Bronchial epithelial cell (primary cell): ENCODE data around the gene LRCH3. TPM values are rescaled to one million over a fixed set of nuclear protein-coding genes. Genes with fewer than 3 reads are reported as not detected.

Source experiments
- DNase-seq: peaks from one replicate; pipeline ENCODE4 v3.0.0-alpha.2; 2010; ENCODE audit warnings: low read depth
- FAIRE-seq: peaks from 2 replicates; lab custom pipeline; 2011; peaks lifted over from hg19 to GRCh38; lab: Jason Lieb, UNC
- H3K27me3 ChIP-seq: 2 replicates; pipeline ENCODE4 v1.5.1; 2011; ENCODE audit warnings: low read length; ENCODE audit not compliant: control insufficient read depth, insufficient read depth
- H3K36me3 ChIP-seq: 2 replicates; pipeline ENCODE4 v1.5.1; 2011; ENCODE audit warnings: low read length; ENCODE audit not compliant: control insufficient read depth, insufficient read depth
- H3K4me3 ChIP-seq: 2 replicates; pipeline ENCODE4 v1.5.1; 2011; ENCODE audit warnings: mild to moderate bottlenecking, low read depth, low read length, control low read depth
- CTCF ChIP-seq: IDR thresholded peaks from 2 replicates; pipeline ENCODE4 v1.5.1; 2011; ENCODE audit warnings: mild to moderate bottlenecking, moderate library complexity, low read length, control low read depth, inconsistent platforms; ENCODE audit not compliant: insufficient read depth, severe bottlenecking
- total RNA-seq: library from RNA; depleted of rRNA; stranded (reverse); fragments of >200 nt; gene quantifications from 2 replicates; pipeline ENCODE4 v1.2.1, GENCODE V29; 2014

LRCH3 gene
- total RNA-seq, 1 donor from 2014 or later: 25.5 TPM

DNA sequence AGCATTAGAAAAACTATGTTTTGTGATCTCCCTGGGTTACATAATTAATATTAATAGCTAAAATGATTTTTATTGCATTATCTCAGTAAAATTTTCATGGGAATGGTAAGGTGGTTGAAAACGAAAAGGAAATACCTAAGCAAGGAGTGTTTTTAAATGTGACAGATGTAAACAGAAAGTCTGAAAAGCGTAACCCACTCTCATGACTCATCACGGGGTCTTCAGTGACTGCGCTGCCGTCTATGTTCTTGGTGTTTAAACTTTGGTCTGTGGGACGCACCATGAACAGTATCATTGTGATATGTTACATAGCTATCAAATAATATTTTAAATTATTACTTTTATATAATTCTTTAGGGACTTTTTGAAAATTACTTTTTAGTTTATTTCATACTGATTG, 19.8 kb downstream of the LRCH3 start:
- Histone ChIP-seq H3K36me3 (no peaks in the 10 kb centered on the region), H3K4me3 (no peak overlapping the region), H3K27me3 (no peaks in the 10 kb centered on the region)
- TF ChIP-seq CTCF: no peak
- FAIRE-seq: no peak
- DNase-seq: no peak

GRCh38 chr3:197811343-197811742, 20.3 kb downstream of the LRCH3 start:
- no peak for TF ChIP-seq CTCF
- Histone ChIP-seq H3K27me3 (no peaks in the 10 kb centered on the region), H3K36me3 (no peaks in the 10 kb centered on the region), H3K4me3 (no peak overlapping the region)
- FAIRE-seq (no peak), DNase-seq (no peak)

- TF ChIP-seq CTCF: no peak
- no peak for FAIRE-seq
- no peak for DNase-seq
- no peak overlapping the region for H3K4me3 ChIP-seq
- no peaks in the 10 kb centered on the region for H3K27me3 ChIP-seq
- no peaks in the 10 kb centered on the region for H3K36me3 ChIP-seq
Measured at GRCh38 chr3:197814372-197814771, 23.3 kb downstream of the LRCH3 start.

DNA sequence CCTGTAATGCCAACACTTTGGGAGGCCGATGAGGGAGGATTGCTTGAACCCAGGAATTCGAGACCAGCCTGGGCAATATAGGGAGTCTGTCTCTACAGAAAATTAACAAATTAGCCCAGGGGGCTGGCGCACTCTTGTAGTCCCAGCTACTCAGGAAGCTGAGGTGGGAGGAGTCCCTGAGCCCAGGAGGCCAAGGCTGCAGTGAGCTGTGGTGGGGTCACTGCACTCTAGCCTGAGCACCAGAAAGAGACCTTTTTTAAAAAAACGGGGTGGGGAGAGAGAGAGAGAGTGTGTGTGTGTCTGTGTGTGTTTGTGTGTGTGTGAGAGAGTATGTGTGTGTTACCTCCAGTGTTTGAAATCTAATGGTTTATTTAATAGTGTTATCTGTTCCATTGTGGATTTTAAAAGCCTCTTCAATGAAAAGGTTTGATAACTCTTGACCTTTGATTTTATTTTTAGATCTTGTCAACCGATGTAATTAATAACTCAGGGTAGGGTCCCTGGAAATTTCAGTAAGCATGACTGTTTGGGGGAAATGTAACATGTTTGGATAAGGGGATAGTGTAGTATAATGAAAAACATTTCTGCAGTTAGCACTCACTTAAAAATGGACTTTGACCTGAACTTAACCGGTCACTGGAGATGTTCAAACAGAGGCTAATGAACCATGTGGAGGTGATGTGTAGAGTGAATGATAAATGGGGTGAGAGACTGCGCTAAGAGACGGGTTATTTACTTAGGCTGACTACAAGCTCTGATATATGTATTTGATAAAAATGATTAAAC, 29.7 kb downstream of the LRCH3 start:
- Histone ChIP-seq H3K36me3 (peaks cover 2% of the 10 kb centered on the region), H3K27me3 (no peaks in the 10 kb centered on the region), H3K4me3 (no peak overlapping the region)
- TF ChIP-seq CTCF: no peak
- FAIRE-seq (no peak), DNase-seq (no peak)

DNA sequence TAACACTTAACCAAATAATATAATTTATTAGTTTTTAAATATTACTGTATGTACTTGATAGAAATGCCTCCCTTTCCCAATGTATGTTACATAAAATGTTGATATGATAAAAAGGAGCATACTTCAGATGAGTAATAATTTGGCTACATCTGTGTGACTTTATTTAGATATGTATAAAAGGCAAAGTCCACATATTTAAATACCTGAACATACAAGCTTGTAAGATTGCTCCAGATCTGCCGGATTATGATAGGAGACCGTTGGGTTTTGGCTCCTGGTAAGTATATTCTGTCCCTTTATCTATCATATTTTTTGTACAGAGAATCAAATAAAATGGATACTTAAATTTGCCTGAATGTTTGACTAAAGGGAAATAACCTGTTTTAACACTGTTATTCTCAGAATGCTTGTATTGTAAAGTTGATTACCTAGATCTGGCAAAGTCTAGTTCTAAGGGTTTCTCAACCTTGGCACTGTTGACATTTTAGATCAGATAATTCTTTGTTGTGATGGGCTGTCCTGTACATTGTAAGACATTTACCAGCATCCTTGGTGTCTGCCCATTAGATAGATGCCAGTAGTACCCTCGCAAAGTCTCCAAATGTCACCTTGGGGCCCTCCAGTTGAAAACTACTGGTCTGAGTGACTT, 38.5 kb downstream of the LRCH3 start:
- TF ChIP-seq CTCF: no peak
- Histone ChIP-seq H3K4me3 (no peak overlapping the region), H3K27me3 (no peaks in the 10 kb centered on the region), H3K36me3 (peaks cover 11% of the 10 kb centered on the region)
- DNase-seq: no peak
- peak; percentile 23 for FAIRE-seq
